Cardiac muscle cell (in vitro differentiated cells and primary cell): ENCODE results near the gene QRSL1. TPM values are rescaled to one million over a fixed set of nuclear protein-coding genes. Genes with fewer than 3 reads are reported as not detected.
"Not testable (repeated sequence)": the region's sequence is repeated elsewhere in the genome, so short reads cannot be mapped to it uniquely, and the experiment has no call there.

Experiments used
- DNase-seq, 2 donors: peaks; one replicate each; pipeline versions ENCODE4 v3.0.0 to v3.0.0-alpha.2; 2010 to 2017; ENCODE audit warnings: low read depth in 1 of 2, low spot score in 1 of 2
- H3K27ac ChIP-seq: fragments of 200-600 bp; sonication (generic); 2 replicates; pipeline ENCODE4 v1.5.1; 2016
- H3K27me3 ChIP-seq: fragments of 200-600 bp; sonication (generic); 2 replicates; pipeline ENCODE4 v1.6.0; 2016; ENCODE audit warnings: control low read depth
- H3K36me3 ChIP-seq: fragments of 200-600 bp; sonication (generic); 2 replicates; pipeline ENCODE4 v1.5.1; 2016; ENCODE audit warnings: control low read depth
- H3K4me1 ChIP-seq: fragments of 200-600 bp; sonication (generic); 2 replicates; pipeline ENCODE4 v1.8.1; 2017; ENCODE audit warnings: low read depth, mild to moderate bottlenecking, mixed run types
- H3K4me3 ChIP-seq: fragments of 200-600 bp; sonication (generic); 2 replicates; pipeline ENCODE4 v1.5.1; 2016; ENCODE audit warnings: mild to moderate bottlenecking
- H3K9me3 ChIP-seq: fragments of 200-600 bp; sonication (generic); 2 replicates; pipeline ENCODE4 v1.5.1; 2017; ENCODE audit warnings: low read depth, mild to moderate bottlenecking, control low read depth
- polyA plus RNA-seq: library from polyadenylated mRNA; unstranded; fragments of >200 nt; fragmentation: Nextera tagmentation; extraction: Ambion mirVana; gene quantifications from 2 replicates; pipeline ENCODE4 v1.2.1, GENCODE V29; 2016
- total RNA-seq: library from RNA; depleted of rRNA; stranded (reverse); fragments of >200 nt; gene quantifications from 2 replicates; pipeline ENCODE4 v1.2.3, GENCODE V29; 2016
- TF ChIP-seq, protein P1 (sequence below): IDR thresholded peaks from 2 replicates; pipeline ENCODE4 v1.5.1; 2012; ENCODE audit warnings: low read depth, mild to moderate bottlenecking, low read length

QRSL1 gene, protein sequence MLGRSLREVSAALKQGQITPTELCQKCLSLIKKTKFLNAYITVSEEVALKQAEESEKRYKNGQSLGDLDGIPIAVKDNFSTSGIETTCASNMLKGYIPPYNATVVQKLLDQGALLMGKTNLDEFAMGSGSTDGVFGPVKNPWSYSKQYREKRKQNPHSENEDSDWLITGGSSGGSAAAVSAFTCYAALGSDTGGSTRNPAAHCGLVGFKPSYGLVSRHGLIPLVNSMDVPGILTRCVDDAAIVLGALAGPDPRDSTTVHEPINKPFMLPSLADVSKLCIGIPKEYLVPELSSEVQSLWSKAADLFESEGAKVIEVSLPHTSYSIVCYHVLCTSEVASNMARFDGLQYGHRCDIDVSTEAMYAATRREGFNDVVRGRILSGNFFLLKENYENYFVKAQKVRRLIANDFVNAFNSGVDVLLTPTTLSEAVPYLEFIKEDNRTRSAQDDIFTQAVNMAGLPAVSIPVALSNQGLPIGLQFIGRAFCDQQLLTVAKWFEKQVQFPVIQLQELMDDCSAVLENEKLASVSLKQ
- total RNA-seq (8.9 and 12.6 TPM in 2 replicates), polyA plus RNA-seq (13.6 and 24.0 TPM in 2 replicates)

DNA sequence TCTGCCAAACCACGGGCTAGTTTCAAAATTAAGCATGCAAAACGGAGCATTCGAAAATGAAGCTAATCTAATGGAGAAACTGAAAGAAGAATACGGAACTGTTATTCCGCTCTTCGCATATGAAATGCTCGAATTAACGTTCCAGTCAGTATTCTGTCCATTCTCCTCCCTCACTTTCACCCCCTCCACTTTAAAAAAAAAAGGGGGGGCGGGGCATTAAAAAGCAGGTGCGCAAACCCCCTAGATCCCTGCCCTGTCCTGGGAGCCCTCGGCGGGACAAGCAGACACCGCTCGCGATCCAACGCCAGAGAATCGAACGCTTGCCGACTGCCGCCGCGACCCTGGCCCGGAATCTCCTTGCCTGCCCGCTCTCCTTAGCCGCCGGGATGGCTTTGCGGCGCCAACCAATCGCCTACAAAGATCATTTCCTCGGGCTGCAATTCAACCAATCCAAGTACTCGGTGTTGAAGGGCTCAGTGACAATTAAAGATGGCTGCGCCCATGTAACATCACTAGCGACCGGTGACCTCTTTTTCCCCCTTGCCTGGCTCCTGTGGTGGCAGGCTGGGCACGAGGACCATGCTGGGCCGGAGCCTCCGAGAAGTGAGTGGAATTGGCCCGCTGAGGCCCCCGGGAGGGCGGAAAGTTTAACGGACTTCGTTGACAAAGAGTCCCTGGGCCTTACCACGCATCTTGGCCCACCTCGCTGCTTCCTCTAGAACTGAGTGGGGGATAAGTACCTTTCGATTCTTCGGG is at the start of gene QRSL1, which contains the start of gene RTN4IP1:
QRSL1 (plus strand) TSS at position 476 of the 756 bp plus-strand sequence; CDS start at position 580, 104 bp downstream.
RTN4IP1 (minus strand) TSS at position 396 of the 756 bp plus-strand sequence. CDS start 477 bp downstream, outside the sequence.
- peak within 1 kb of the TSS; percentile 59 for H3K4me3 ChIP-seq
- H3K4me1 ChIP-seq: peaks cover 34% of the 10 kb centered on the region
- DNase-seq: peak; percentile 93
- TF ChIP-seq, protein P1, sequence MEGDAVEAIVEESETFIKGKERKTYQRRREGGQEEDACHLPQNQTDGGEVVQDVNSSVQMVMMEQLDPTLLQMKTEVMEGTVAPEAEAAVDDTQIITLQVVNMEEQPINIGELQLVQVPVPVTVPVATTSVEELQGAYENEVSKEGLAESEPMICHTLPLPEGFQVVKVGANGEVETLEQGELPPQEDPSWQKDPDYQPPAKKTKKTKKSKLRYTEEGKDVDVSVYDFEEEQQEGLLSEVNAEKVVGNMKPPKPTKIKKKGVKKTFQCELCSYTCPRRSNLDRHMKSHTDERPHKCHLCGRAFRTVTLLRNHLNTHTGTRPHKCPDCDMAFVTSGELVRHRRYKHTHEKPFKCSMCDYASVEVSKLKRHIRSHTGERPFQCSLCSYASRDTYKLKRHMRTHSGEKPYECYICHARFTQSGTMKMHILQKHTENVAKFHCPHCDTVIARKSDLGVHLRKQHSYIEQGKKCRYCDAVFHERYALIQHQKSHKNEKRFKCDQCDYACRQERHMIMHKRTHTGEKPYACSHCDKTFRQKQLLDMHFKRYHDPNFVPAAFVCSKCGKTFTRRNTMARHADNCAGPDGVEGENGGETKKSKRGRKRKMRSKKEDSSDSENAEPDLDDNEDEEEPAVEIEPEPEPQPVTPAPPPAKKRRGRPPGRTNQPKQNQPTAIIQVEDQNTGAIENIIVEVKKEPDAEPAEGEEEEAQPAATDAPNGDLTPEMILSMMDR: no peak
- no peaks in the 10 kb centered on the region for H3K9me3 ChIP-seq
- H3K36me3 ChIP-seq: no peaks in the 10 kb centered on the region
- H3K27ac ChIP-seq: peak within 1 kb of the TSS; percentile 91
- H3K27me3 ChIP-seq: no peaks in the 10 kb centered on the region

DNA sequence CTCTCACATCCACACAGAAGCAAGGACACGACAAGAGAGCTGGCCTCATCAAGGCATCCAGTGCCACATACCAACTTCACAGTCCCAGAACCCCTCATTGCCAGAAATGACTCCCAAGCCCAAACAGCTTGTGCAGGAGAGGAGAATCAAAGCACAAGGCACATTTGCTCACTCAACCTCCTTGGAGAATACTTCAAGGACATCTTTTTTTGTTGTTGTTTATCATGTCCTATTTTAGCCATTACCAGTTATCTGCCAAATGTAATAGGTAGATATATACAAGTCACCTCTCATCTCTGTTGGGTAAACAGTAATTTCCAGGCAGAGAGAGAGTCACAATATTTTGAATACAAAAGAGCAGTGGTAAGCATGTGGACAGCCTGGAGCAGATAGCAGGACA is 47.9 kb upstream of the QRSL1 start:
- Histone ChIP-seq H3K4me3 (no peak overlapping the region), H3K27me3 (no peaks in the 10 kb centered on the region), H3K27ac (no peak overlapping the region), H3K9me3 (no peaks in the 10 kb centered on the region), H3K4me1 (peaks cover 20% of the 10 kb centered on the region), H3K36me3 (no peaks in the 10 kb centered on the region)
- no peak for DNase-seq
- TF ChIP-seq, protein P1: no peak

DNA sequence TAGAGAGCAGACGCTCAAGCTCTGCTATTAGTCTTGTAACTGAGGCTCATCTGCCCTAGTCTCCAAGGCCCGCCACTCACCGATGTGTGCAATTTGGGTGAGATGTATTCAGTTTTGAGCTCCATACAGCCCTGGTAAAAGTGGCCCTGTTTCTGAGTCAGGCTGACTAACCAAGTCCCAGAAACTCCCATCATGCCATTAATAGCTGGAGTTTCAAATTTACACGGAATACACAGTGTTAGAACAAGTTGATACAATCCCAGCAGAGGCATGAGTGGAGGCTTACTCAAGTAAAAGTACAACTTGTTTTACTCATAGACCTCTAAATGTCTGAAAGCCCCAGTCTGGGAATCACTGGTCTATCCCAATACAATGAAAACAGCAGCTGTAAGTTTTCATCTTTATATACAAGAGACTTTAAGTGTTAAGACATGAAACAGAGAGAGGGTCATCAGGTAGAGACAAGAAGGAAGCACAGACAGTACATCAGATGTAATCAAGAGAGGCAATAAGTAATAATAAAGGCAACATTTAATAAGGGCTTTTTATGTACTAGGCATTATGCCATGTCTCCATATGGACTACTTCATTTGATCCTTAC is 42.5 kb upstream of the QRSL1 start:
- TF ChIP-seq, protein P1: no peak
- Histone ChIP-seq H3K36me3 (no peaks in the 10 kb centered on the region), H3K4me3 (no peak overlapping the region)

DNA sequence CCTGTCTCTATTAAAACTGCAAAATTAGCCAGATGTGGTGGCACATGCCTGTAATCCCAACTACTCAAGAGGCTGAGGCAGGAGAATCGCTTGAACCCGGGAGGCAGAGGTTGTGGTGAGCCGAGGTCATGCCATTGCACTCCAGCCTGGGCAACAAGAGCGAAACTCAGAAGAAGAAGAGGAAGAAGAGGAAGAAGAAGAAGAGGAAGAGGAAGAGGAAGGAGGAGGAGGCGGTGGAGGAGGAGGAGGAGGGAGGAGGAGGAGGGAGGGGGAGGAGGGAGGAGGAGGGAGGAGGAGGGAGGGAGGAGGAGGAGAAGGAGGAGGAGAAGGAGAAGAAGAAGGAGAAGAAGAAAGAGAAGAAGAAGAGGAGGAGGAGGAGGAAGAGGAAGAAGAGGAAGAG is 40.4 kb upstream of the QRSL1 start:
- H3K4me1 ChIP-seq: peaks cover 14% of the 10 kb centered on the region
- not testable (repeated sequence) for H3K4me3 ChIP-seq, DNase-seq

More for the DNA sequence above, 42.5 kb upstream of the QRSL1 start:
- Histone ChIP-seq H3K9me3 (no peaks in the 10 kb centered on the region), H3K4me1 (peaks cover 14% of the 10 kb centered on the region), H3K27ac (no peak overlapping the region), H3K27me3 (no peaks in the 10 kb centered on the region)
- no peak for DNase-seq

DNA sequence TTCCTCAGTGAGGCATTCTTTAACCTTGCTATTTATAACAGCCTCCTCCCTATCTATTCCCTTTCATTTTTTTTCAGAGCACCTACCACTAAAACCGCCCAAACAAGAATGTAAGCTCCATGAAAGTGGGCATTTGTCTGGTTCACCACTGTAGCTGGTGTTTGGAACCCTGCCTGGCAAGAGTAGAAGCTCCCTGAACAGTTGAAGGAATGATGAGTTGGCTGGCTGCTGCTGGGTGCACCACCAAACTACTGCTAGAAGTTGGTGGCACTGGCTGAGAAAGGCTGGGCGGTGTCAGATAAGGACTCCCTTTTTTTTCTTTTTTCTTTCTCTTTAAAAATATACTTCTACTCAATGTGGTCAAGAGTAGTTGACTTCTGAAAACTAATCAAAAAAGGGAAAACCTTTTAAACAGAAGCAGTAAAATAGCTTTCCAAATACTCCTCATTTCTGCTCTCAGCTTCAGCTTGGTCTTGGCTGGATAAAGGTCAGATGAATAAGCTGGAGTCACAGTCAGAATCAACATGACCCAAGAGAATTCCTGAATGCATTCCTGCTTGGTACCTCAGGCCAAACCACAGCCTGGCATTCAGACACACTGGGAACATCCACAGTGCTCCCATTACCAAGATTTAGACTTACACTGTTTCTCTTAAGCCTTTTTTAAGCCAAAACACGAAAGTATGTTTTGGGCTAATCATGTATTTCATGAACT is 38.1 kb upstream of the QRSL1 start:
- no peak overlapping the region for H3K4me3 ChIP-seq
- H3K36me3 ChIP-seq: no peaks in the 10 kb centered on the region
- H3K9me3 ChIP-seq: no peaks in the 10 kb centered on the region
- peak in 1 of 2 donors; percentile 80 for DNase-seq
- TF ChIP-seq, protein P1: no peak
- H3K4me1 ChIP-seq: no peaks in the 10 kb centered on the region
- no peak overlapping the region for H3K27ac ChIP-seq
- H3K27me3 ChIP-seq: no peaks in the 10 kb centered on the region

More for the DNA sequence above, 40.4 kb upstream of the QRSL1 start:
- not testable (repeated sequence) for H3K27ac ChIP-seq, H3K36me3 ChIP-seq, H3K9me3 ChIP-seq, H3K27me3 ChIP-seq
